ENCODE measurements around the gene MX2. TPM values are rescaled to one million over a fixed set of nuclear protein-coding genes. Genes with fewer than 3 reads are reported as not detected.

MX2 gene
- total RNA-seq, 2 experiments from 2014 or later = 9.2 to 10.3 TPM

GRCh38 chr21:41431788-41432548 is 70.1 kb downstream of the MX2 start:
- intact Hi-C loops (cut with micrococcal nuclease) = no loop called here
- TF ChIP-seq CTCF (IDR thresholded peaks at IDR 0.05) = no peak
- ATAC-seq (no peak), DNase-seq (no peak)
- H3K4me1 Mint-ChIP-seq (ENCODE audit: low read depth) = peaks cover 9% of the 10 kb centered on the region
- CTCF ChIA-PET = no interaction called here
- H3K4me3 Mint-ChIP-seq = no peak overlapping the region
- no peaks in the 10 kb centered on the region for H3K27me3 Mint-ChIP-seq
- H3K36me3 Mint-ChIP-seq (ENCODE audit: low read depth) = peaks cover 50% of the 10 kb centered on the region
- peaks cover 11% of the 10 kb centered on the region for H3K9me3 Mint-ChIP-seq
- H3K27ac Mint-ChIP-seq = no peak overlapping the region
- POLR2A ChIA-PET = interaction anchor here (0.6 to 1.1 kb wide), 3 partner anchors 13 to 122 kb away, joined by 3 read pairs; partner anchors contain the start of gene MX2

- Mint-ChIP-seq H3K36me3 (ENCODE audit: low read depth) (peaks cover 52% of the 10 kb centered on the region), H3K4me1 (ENCODE audit: low read depth) (peaks cover 3% of the 10 kb centered on the region), H3K9me3 (peaks cover 11% of the 10 kb centered on the region), H3K27ac (no peak overlapping the region), H3K27me3 (no peaks in the 10 kb centered on the region), H3K4me3 (no peak overlapping the region)
- DNase-seq (no peak), ATAC-seq (no peak)
- ChIA-PET POLR2A (interaction anchor here (0.9 to 1.1 kb wide), 2 partner anchors 14 to 71 kb away, joined by 3 read pairs; partner anchors contain the start of gene MX2), CTCF (no interaction called here)
- TF ChIP-seq CTCF (IDR thresholded peaks at IDR 0.05) = no peak
- intact Hi-C loops (cut with micrococcal nuclease) = no loop called here
Measured at GRCh38 chr21:41432562-41433460, 71.0 kb downstream of the MX2 start.

- ATAC-seq (no peak), DNase-seq (no peak)
- peaks cover 11% of the 10 kb centered on the region for H3K9me3 Mint-ChIP-seq
- peaks cover 49% of the 10 kb centered on the region for H3K36me3 Mint-ChIP-seq (ENCODE audit: low read depth)
- no peak for TF ChIP-seq CTCF (IDR thresholded peaks at IDR 0.05)
- no peak overlapping the region for H3K4me3 Mint-ChIP-seq
- POLR2A ChIA-PET = no interaction called here
- intact Hi-C loops (cut with micrococcal nuclease) = no loop called here
- peaks cover 1% of the 10 kb centered on the region for H3K4me1 Mint-ChIP-seq (ENCODE audit: low read depth)
- no peaks in the 10 kb centered on the region for H3K27me3 Mint-ChIP-seq
- CTCF ChIA-PET = no interaction called here
- H3K27ac Mint-ChIP-seq = no peak overlapping the region
Measured at GRCh38 chr21:41433566-41433965, 71.7 kb downstream of the MX2 start.

GRCh38 chr21:41435706-41436105 is 73.9 kb downstream of the MX2 start:
- ATAC-seq (no peak), DNase-seq (no peak)
- peaks cover 52% of the 10 kb centered on the region for H3K36me3 Mint-ChIP-seq (ENCODE audit: low read depth)
- ChIA-PET POLR2A (no interaction called here), CTCF (no interaction called here)
- no peaks in the 10 kb centered on the region for H3K27me3 Mint-ChIP-seq
- no peak overlapping the region for H3K27ac Mint-ChIP-seq
- H3K4me3 Mint-ChIP-seq = no peak overlapping the region
- intact Hi-C loops (cut with micrococcal nuclease) = no loop called here
- peaks cover 11% of the 10 kb centered on the region for H3K9me3 Mint-ChIP-seq
- H3K4me1 Mint-ChIP-seq (ENCODE audit: low read depth) = no peaks in the 10 kb centered on the region
- no peak for TF ChIP-seq CTCF (IDR thresholded peaks at IDR 0.05)

GRCh38 chr21:41437729-41438128 is 75.9 kb downstream of the MX2 start:
- Mint-ChIP-seq H3K9me3 (peaks cover 11% of the 10 kb centered on the region), H3K27ac (no peak overlapping the region), H3K36me3 (ENCODE audit: low read depth) (peaks cover 48% of the 10 kb centered on the region), H3K27me3 (no peaks in the 10 kb centered on the region), H3K4me3 (no peak overlapping the region), H3K4me1 (ENCODE audit: low read depth) (no peaks in the 10 kb centered on the region)
- DNase-seq = no peak
- ChIA-PET POLR2A (interaction anchor here (1.0 kb wide), 1 partner anchor 9 kb away, joined by 3 read pairs; no protein-coding TSS in a partner anchor), CTCF (no interaction called here)
- intact Hi-C loops (cut with micrococcal nuclease) = no loop called here
- no peak for ATAC-seq
- no peak for TF ChIP-seq CTCF (IDR thresholded peaks at IDR 0.05)
